ENCODE measurements around the gene CACUL1.

DNA sequence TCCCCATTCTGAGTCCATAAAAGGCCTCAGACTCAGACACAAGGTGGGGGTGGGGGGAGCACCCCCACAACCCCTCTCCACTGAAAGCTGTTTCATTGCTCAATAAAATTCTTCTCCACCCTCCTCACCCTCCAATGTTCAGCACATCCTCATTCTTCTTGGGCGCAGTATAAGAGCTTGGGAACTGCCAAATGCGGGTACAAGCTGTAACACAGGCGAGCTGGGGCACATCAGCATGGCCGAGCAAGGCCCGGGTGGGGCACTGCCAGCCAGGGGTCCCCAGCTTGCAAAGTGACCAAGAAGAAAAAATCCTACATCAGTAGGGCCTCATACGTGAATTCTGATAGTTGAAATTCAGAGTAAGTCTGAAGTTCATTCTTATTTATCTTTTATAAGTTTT lies 50.1 kb downstream of the CACUL1 start:
- TF ChIP-seq, protein P1, sequence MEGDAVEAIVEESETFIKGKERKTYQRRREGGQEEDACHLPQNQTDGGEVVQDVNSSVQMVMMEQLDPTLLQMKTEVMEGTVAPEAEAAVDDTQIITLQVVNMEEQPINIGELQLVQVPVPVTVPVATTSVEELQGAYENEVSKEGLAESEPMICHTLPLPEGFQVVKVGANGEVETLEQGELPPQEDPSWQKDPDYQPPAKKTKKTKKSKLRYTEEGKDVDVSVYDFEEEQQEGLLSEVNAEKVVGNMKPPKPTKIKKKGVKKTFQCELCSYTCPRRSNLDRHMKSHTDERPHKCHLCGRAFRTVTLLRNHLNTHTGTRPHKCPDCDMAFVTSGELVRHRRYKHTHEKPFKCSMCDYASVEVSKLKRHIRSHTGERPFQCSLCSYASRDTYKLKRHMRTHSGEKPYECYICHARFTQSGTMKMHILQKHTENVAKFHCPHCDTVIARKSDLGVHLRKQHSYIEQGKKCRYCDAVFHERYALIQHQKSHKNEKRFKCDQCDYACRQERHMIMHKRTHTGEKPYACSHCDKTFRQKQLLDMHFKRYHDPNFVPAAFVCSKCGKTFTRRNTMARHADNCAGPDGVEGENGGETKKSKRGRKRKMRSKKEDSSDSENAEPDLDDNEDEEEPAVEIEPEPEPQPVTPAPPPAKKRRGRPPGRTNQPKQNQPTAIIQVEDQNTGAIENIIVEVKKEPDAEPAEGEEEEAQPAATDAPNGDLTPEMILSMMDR (IDR thresholded peaks at IDR 0.05; ENCODE audit: low read depth, low read length) = no peak
- TF ChIP-seq EZH2phosphoT487 (IDR thresholded peaks at IDR 0.05; ENCODE audit: low read depth) = no peak

Measured in OCI-LY3 (cell line).